OCI-LY1 (cell line): ENCODE results near the gene NPB.

ENCODE experiments used
- EZH2 ChIP-seq: fragments of 200-600 bp; sonication (generic), shearing (Covaris generic); IDR thresholded peaks from 2 replicates; pipeline ENCODE4 v1.8.0; 2017; ENCODE audit warnings: borderline replicate concordance, mixed run types, mild to moderate bottlenecking, antibody characterized with exemption, low read length, moderate library complexity, mixed read lengths
- TF ChIP-seq, protein P1 (sequence below): fragments of 200-600 bp; sonication (generic), shearing (Covaris generic); IDR thresholded peaks from 2 replicates; pipeline ENCODE4 v1.5.1; 2017; ENCODE audit warnings: mild to moderate bottlenecking, antibody characterized with exemption, low read length, moderate library complexity, mixed read lengths

- TF ChIP-seq, protein P1, sequence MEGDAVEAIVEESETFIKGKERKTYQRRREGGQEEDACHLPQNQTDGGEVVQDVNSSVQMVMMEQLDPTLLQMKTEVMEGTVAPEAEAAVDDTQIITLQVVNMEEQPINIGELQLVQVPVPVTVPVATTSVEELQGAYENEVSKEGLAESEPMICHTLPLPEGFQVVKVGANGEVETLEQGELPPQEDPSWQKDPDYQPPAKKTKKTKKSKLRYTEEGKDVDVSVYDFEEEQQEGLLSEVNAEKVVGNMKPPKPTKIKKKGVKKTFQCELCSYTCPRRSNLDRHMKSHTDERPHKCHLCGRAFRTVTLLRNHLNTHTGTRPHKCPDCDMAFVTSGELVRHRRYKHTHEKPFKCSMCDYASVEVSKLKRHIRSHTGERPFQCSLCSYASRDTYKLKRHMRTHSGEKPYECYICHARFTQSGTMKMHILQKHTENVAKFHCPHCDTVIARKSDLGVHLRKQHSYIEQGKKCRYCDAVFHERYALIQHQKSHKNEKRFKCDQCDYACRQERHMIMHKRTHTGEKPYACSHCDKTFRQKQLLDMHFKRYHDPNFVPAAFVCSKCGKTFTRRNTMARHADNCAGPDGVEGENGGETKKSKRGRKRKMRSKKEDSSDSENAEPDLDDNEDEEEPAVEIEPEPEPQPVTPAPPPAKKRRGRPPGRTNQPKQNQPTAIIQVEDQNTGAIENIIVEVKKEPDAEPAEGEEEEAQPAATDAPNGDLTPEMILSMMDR, result no peak
- TF ChIP-seq EZH2, result no peak
Measured at GRCh38 chr17:81931189-81931556, 29.1 kb downstream of the NPB start.
